WTC11 (cell line): Measurements from ENCODE around the gene SMAD2. TPM values are rescaled to one million over a fixed set of nuclear protein-coding genes. Genes with fewer than 3 reads are reported as not detected.

Experiments used
- ATAC-seq: fragments of 200-7000 bp; cut with Tn5 transposase; 2 replicates; pipeline ENCODE4 v1.10.0; 2021; ENCODE audit warnings: mild to moderate bottlenecking, moderate library complexity
- CTCF ChIA-PET: fragments of 300-600 bp; sonication (Branson Sonifier 250); formaldehyde crosslinking; loops from one replicate; lab custom pipeline; 2021; ENCODE audit warnings: antibody characterized with exemption; lab: Charles Lee
- POLR2A ChIA-PET: fragments of 350-600 bp; sonication (Branson Sonifier 250); formaldehyde crosslinking; loops from one replicate; lab custom pipeline; 2021; ENCODE audit warnings: antibody characterized with exemption; lab: Charles Lee
- DNase-seq: peaks from one replicate; pipeline ENCODE4 v3.0.0; 2021; ENCODE audit warnings: low spot score
- H3K27ac Mint-ChIP-seq: 2 replicates; pipeline ENCODE4 v1.8.0; 2021; ENCODE audit warnings: mixed read lengths
- H3K27me3 Mint-ChIP-seq: 2 replicates; pipeline ENCODE4 v1.8.0; 2021; ENCODE audit warnings: low read depth, mild to moderate bottlenecking, moderate library complexity, mixed read lengths
- H3K36me3 Mint-ChIP-seq: 2 replicates; pipeline ENCODE4 v1.8.0; 2021; ENCODE audit warnings: mixed read lengths
- H3K4me1 Mint-ChIP-seq: 2 replicates; pipeline ENCODE4 v1.8.0; 2022; ENCODE audit warnings: mixed read lengths
- H3K4me3 Mint-ChIP-seq: 2 replicates; pipeline ENCODE4 v1.8.0; 2021; ENCODE audit warnings: mild to moderate bottlenecking, moderate library complexity, mixed read lengths
- H3K9me3 Mint-ChIP-seq: 2 replicates; pipeline ENCODE4 v1.8.0; 2021; ENCODE audit warnings: mixed read lengths
- AFF4 ChIP-seq: sonication (generic); formaldehyde crosslinking; IDR thresholded peaks from 2 replicates; pipeline ENCODE4 v1.8.1; 2023; ENCODE audit warnings: mild to moderate bottlenecking, missing genetic modification reagents, borderline replicate concordance
- ARID4B ChIP-seq: sonication (generic); formaldehyde crosslinking; IDR thresholded peaks from 2 replicates; pipeline ENCODE4 v1.8.0; 2023; ENCODE audit warnings: missing genetic modification reagents, mild to moderate bottlenecking, borderline replicate concordance
- E2F4 ChIP-seq: sonication (generic); formaldehyde crosslinking; IDR thresholded peaks from 2 replicates; pipeline ENCODE4 v1.8.1; 2022; ENCODE audit warnings: low read depth, mild to moderate bottlenecking, moderate library complexity, missing genetic modification reagents, borderline replicate concordance
- EMX1 ChIP-seq: fragments of 250-450 bp; sonication (Bioruptor Pico); IDR thresholded peaks from 2 replicates; pipeline ENCODE4 v1.8.0; 2021; ENCODE audit warnings: mild to moderate bottlenecking
- FOXK1 ChIP-seq: sonication (generic); formaldehyde crosslinking; IDR thresholded peaks from 2 replicates; pipeline ENCODE4 v1.8.0; 2022; ENCODE audit warnings: mild to moderate bottlenecking, moderate library complexity, missing genetic modification reagents
- FOXP1 ChIP-seq: sonication (generic); formaldehyde crosslinking; IDR thresholded peaks from 2 replicates; pipeline ENCODE4 v1.8.0; 2022; ENCODE audit warnings: missing genetic modification reagents, mild to moderate bottlenecking, moderate library complexity, borderline replicate concordance
- FOXP4 ChIP-seq: sonication (generic); formaldehyde crosslinking; IDR thresholded peaks from 2 replicates; pipeline ENCODE4 v1.8.0; 2022; ENCODE audit warnings: mild to moderate bottlenecking, missing genetic modification reagents
- GABPB1 ChIP-seq: sonication (generic); formaldehyde crosslinking; IDR thresholded peaks from 2 replicates; pipeline ENCODE4 v1.8.1; 2023; ENCODE audit warnings: mild to moderate bottlenecking, missing genetic modification reagents
- HMGA2 ChIP-seq: fragments of 250-450 bp; sonication (Bioruptor Pico); IDR thresholded peaks from 2 replicates; pipeline ENCODE4 v1.4.0; 2021; ENCODE audit warnings: mild to moderate bottlenecking, moderate library complexity
- HMGXB4 ChIP-seq: sonication (generic); formaldehyde crosslinking; IDR thresholded peaks from 2 replicates; pipeline ENCODE4 v1.8.1; 2023; ENCODE audit warnings: mild to moderate bottlenecking, moderate library complexity, missing genetic modification reagents
- JAZF1 ChIP-seq: fragments of 250-450 bp; sonication (Bioruptor Pico); IDR thresholded peaks from 2 replicates; pipeline ENCODE4 v1.9.0; 2021; ENCODE audit warnings: moderate library complexity, mild to moderate bottlenecking, inconsistent platforms
- PREB ChIP-seq: sonication (generic); formaldehyde crosslinking; IDR thresholded peaks from 2 replicates; pipeline ENCODE4 v1.8.1; 2022; ENCODE audit warnings: mild to moderate bottlenecking, missing genetic modification reagents, moderate library complexity, borderline replicate concordance
- RELA ChIP-seq: sonication (generic); formaldehyde crosslinking; IDR thresholded peaks from 2 replicates; pipeline ENCODE4 v1.8.1; 2022; ENCODE audit warnings: missing genetic modification reagents, mild to moderate bottlenecking, borderline replicate concordance
- RORB ChIP-seq: fragments of 250-450 bp; sonication (Bioruptor Pico); IDR thresholded peaks from 2 replicates; pipeline ENCODE4 v1.9.0; 2021; ENCODE audit warnings: mild to moderate bottlenecking
- SMAD4 ChIP-seq: sonication (generic); formaldehyde crosslinking; IDR thresholded peaks from 2 replicates; pipeline ENCODE4 v1.8.0; 2022; ENCODE audit warnings: mild to moderate bottlenecking, missing genetic modification reagents
- TEAD4 ChIP-seq: sonication (generic); formaldehyde crosslinking; IDR thresholded peaks from 2 replicates; pipeline ENCODE4 v1.8.0; 2022; ENCODE audit warnings: mild to moderate bottlenecking, missing genetic modification reagents
- ZNF263 ChIP-seq: sonication (generic); formaldehyde crosslinking; IDR thresholded peaks from 2 replicates; pipeline ENCODE4 v1.8.1; 2022; ENCODE audit warnings: low read depth, mild to moderate bottlenecking, moderate library complexity, missing genetic modification reagents
- ZNF416 ChIP-seq: fragments of 250-450 bp; sonication (Bioruptor Pico); IDR thresholded peaks from 2 replicates; pipeline ENCODE4 v1.9.0; 2021; ENCODE audit warnings: mild to moderate bottlenecking, inconsistent platforms
- ZNF423 ChIP-seq: fragments of 250-450 bp; sonication (Bioruptor Pico); IDR thresholded peaks from 2 replicates; pipeline ENCODE4 v2.1.2; 2022; ENCODE audit warnings: mild to moderate bottlenecking, moderate library complexity
- ZNF425 ChIP-seq: fragments of 250-450 bp; sonication (Bioruptor Pico); conservative IDR thresholded peaks from 2 replicates; pipeline ENCODE4 v1.9.0; 2021; ENCODE audit warnings: mild to moderate bottlenecking
- total RNA-seq: library from RNA; stranded (reverse); gene quantifications from 3 replicates; pipeline ENCODE4 v1.2.3, GENCODE V29; 2021

The SMAD2 gene
- total RNA-seq, 1 experiment from 2014 or later = 104 TPM

- ChIA-PET CTCF (interaction anchor here (1.9 to 5.7 kb wide), 2 partner anchors 28 to 38 kb away, joined by 8 to 30 read pairs; no protein-coding TSS in a partner anchor), POLR2A (interaction anchor here (0.5 kb wide), 1 partner anchor 283 kb away, joined by 5 read pairs; no protein-coding TSS in a partner anchor)
- ATAC-seq = no peak
- H3K27ac Mint-ChIP-seq = no peak overlapping the region
- peaks cover 18% of the 10 kb centered on the region for H3K9me3 Mint-ChIP-seq
- peaks cover 18% of the 10 kb centered on the region for H3K36me3 Mint-ChIP-seq
- no peak for DNase-seq
- no peak overlapping the region for H3K4me3 Mint-ChIP-seq
- peaks cover 50% of the 10 kb centered on the region for H3K4me1 Mint-ChIP-seq
- H3K27me3 Mint-ChIP-seq = peaks cover 3% of the 10 kb centered on the region; the same call in 1 of the 2 replicates
- TF ChIP-seq TEAD4 (CRISPR knock-in tag) (no peak), HMGA2 (CRISPR knock-in tag) (no peak), ZNF416 (CRISPR knock-in tag) (no peak), ZNF263 (no peak), FOXK1 (CRISPR knock-in tag) (no peak), RORB (CRISPR knock-in tag) (no peak), GABPB1 (CRISPR knock-in tag) (no peak), AFF4 (no peak), EMX1 (no peak), FOXP4 (CRISPR knock-in tag) (no peak), SMAD4 (no peak), JAZF1 (no peak), PREB (CRISPR knock-in tag) (no peak), ZNF423 (CRISPR knock-in tag) (no peak), ARID4B (no peak), ZNF425 (CRISPR knock-in tag) (no peak), RELA (CRISPR knock-in tag) (no peak), E2F4 (CRISPR knock-in tag) (no peak), HMGXB4 (no peak), FOXP1 (CRISPR knock-in tag) (no peak)
- TF ChIP-seq, all 79 proteins: peak for 0
These were observed 39.4 kb upstream of the SMAD2 start for GRCh38 chr18:47969816-47970215.
